ENCODE data around the gene ITGAL. TPM values are rescaled to one million over a fixed set of nuclear protein-coding genes. Genes with fewer than 3 reads are reported as not detected.

The ITGAL gene
- total RNA-seq, 1 experiment from 2014 or later = 0.50 TPM

DNA sequence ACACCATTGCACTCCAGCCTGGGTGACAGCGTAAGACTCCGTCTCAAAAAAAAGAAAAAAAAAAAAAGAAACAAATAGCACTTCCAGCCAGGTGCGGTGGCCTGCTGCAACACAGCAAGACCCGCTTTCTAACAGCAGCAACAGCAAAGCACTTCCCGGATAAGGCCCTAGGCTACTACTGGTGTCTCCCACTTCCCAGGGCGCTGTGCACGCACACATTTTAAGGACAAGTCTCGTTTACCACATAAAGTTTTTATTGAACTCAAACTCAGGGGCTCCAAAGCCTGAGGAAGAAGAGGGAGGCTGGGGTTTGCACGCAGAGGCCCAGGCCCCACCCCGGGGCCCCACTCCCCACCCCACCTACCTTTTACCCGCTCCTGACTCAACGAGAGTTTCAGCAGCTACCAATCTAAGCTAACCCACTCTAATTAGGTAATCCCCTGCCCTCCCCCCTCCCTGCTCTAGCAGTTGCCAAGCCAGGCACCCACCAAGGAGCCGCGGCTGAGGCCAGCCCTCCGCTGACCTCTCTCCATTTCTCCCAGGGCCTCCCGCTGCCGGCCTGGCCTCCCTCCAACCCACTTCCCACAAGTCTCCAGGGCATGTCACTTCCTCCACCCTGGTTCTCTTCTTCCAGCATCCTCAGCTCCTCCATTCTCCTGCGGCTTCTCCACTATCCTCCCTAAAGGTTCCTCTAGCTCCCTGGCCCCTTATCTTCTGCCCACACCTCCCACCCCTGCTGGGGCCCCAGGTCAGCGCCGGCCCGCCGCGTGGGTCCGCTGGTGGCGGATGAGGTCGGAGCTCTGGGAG is 51.4 kb downstream of the ITGAL start:
- no peak for TF ChIP-seq EZH2 (IDR thresholded peaks at IDR 0.05; ENCODE audit: low read depth)
- intact Hi-C loops (cut with micrococcal nuclease; ENCODE audit: unreplicated experiment) = no loop called here
- Histone ChIP-seq H3K79me2 (ENCODE audit: low read depth) (peaks cover 7% of the 10 kb centered on the region; the same call in 1 of the 2 replicates), H3K9me2 (ENCODE audit: insufficient read depth) (no peaks in the 10 kb centered on the region), H3F3A (ENCODE audit: insufficient read depth, low read depth) (peaks cover 27% of the 10 kb centered on the region), H3K36me3 (ENCODE audit: low read depth) (no peaks in the 10 kb centered on the region), H3K27me3 (ENCODE audit: insufficient read depth, low read depth) (no peaks in the 10 kb centered on the region), H3K4me1 (replicated peaks; ENCODE audit: insufficient read depth) (peaks cover 17% of the 10 kb centered on the region), H3K27ac (no peak overlapping the region), H4K20me1 (ENCODE audit: insufficient read depth) (no peaks in the 10 kb centered on the region), H3K4me3 (no peak overlapping the region), H3K9me3 (ENCODE audit: insufficient read depth, low read depth) (no peaks in the 10 kb centered on the region), H2AFZ (no peak overlapping the region), H3K4me2 (no peak overlapping the region)
- DNase-seq = no peak
- BruUV-seq (replicated peaks) = no TSS peak
- ChIA-PET POLR2A (ENCODE audit: unreplicated experiment) (interaction anchor here (0.6 kb wide), 2 partner anchors 11 to 1056 kb away, joined by 12 to 14 read pairs; no protein-coding TSS in a partner anchor), CTCF (no interaction called here)

DNA sequence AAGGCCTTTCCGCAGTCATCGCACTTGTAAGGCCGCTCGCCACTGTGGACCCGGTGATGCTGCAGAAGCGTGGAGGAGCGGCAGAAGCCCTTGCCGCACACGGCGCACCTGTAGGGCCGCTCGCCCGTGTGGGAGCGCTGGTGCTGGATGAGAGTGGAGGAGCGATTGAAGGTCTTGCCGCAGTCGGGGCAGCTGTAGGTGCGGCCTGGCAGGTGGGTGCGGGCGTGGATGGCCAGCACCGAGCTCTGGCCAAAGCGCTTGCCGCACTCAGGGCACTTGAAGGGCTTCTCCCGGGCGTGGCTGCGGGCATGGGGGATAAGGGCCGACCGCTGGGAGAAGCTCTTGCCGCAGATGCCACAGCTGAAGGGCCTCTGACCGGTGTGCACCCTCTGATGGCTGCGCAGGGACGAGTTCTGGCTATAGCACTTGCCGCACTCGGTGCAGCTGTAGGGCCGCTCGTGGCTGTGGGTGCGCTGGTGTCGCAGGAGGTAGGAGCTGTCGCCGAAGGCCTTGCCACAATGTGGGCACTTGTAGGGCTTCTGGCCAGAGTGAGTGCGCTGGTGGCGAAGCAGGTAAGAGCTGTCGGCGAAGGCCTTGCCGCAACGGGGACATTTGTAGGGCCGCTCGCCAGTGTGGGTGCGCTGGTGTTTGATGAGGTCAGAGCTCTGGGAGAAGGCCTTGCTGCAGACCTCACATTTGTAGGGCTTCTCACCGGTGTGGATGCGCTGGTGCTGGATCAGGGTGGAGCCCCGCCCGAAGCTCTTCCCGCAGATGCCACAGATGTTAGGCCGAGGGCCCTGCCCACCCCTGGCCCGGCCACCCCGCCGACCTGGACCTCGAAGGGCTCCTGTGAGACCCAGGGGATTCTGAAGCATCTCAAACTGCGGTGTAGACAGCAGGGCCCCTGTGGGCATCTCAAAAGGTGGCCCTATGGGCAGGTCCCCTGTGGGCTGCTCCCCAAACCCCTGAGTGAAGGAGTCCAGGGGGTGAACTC is 52.3 kb downstream of the ITGAL start:
- H3K4me2 ChIP-seq = no peak overlapping the region
- intact Hi-C loops (cut with micrococcal nuclease; ENCODE audit: unreplicated experiment) = loop anchor here (5.0 kb wide), 1 partner anchor 148 kb away; no protein-coding TSS in a partner anchor
- no peak overlapping the region for H3K27ac ChIP-seq
- DNase-seq = no peak
- ChIA-PET POLR2A (ENCODE audit: unreplicated experiment) (interaction anchor here (0.6 kb wide), 3 partner anchors 11 to 1057 kb away, joined by 4 to 14 read pairs (median 12); no protein-coding TSS in a partner anchor), CTCF (interaction anchor here (0.6 kb wide), 1 partner anchor 33 kb away, joined by 3 read pairs; the partner anchor contains the start of gene ZNF764)
- H4K20me1 ChIP-seq (ENCODE audit: insufficient read depth) = no peaks in the 10 kb centered on the region
- peaks cover 36% of the 10 kb centered on the region for H3F3A ChIP-seq (ENCODE audit: insufficient read depth, low read depth)
- TF ChIP-seq, protein P1, sequence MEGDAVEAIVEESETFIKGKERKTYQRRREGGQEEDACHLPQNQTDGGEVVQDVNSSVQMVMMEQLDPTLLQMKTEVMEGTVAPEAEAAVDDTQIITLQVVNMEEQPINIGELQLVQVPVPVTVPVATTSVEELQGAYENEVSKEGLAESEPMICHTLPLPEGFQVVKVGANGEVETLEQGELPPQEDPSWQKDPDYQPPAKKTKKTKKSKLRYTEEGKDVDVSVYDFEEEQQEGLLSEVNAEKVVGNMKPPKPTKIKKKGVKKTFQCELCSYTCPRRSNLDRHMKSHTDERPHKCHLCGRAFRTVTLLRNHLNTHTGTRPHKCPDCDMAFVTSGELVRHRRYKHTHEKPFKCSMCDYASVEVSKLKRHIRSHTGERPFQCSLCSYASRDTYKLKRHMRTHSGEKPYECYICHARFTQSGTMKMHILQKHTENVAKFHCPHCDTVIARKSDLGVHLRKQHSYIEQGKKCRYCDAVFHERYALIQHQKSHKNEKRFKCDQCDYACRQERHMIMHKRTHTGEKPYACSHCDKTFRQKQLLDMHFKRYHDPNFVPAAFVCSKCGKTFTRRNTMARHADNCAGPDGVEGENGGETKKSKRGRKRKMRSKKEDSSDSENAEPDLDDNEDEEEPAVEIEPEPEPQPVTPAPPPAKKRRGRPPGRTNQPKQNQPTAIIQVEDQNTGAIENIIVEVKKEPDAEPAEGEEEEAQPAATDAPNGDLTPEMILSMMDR (conservative IDR thresholded peaks at IDR 0.05) = no peak
- TF ChIP-seq EZH2 (IDR thresholded peaks at IDR 0.05; ENCODE audit: low read depth) = no peak
- peaks cover 23% of the 10 kb centered on the region for H3K4me1 ChIP-seq (replicated peaks; ENCODE audit: insufficient read depth)
- no peaks in the 10 kb centered on the region for H3K9me2 ChIP-seq (ENCODE audit: insufficient read depth)
- H3K4me3 ChIP-seq = no peak overlapping the region
- BruUV-seq (replicated peaks) = no TSS peak
- no peaks in the 10 kb centered on the region for H3K27me3 ChIP-seq (ENCODE audit: insufficient read depth, low read depth)
- peaks cover 12% of the 10 kb centered on the region; the same call in 1 of the 2 replicates for H3K79me2 ChIP-seq (ENCODE audit: low read depth)
- no peak overlapping the region for H2AFZ ChIP-seq
- H3K9me3 ChIP-seq (ENCODE audit: insufficient read depth, low read depth) = no peaks in the 10 kb centered on the region
- H3K36me3 ChIP-seq (ENCODE audit: low read depth) = no peaks in the 10 kb centered on the region

DNA sequence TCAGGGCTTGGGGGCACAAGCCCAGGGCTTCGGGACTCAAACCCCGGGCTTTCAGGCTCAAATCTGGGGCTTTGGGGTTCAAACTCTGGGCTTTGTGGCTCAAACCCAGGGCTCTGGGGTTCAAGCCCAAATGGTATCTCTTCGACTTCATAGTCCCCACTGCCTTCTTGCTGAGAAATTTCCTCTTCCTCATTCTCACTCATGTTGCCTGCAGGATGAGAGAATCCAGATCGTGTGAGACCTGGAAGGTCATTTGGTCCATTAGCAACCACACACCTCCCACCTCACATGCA is 53.2 kb downstream of the ITGAL start:
- Histone ChIP-seq H3K4me3 (peak overlapping the region; percentile 97), H3K79me2 (ENCODE audit: low read depth) (peaks cover 12% of the 10 kb centered on the region; the same call in 1 of the 2 replicates), H3K27me3 (ENCODE audit: insufficient read depth, low read depth) (no peaks in the 10 kb centered on the region), H3K4me2 (peak overlapping the region; percentile 80), H2AFZ (peak overlapping the region; percentile 78; the same call in 1 of the 2 replicates), H3K4me1 (replicated peaks; ENCODE audit: insufficient read depth) (peaks cover 32% of the 10 kb centered on the region), H3K9me3 (ENCODE audit: insufficient read depth, low read depth) (no peaks in the 10 kb centered on the region), H3F3A (ENCODE audit: insufficient read depth, low read depth) (peaks cover 41% of the 10 kb centered on the region), H4K20me1 (ENCODE audit: insufficient read depth) (no peaks in the 10 kb centered on the region), H3K9me2 (ENCODE audit: insufficient read depth) (no peaks in the 10 kb centered on the region), H3K27ac (peak overlapping the region; percentile 54), H3K36me3 (ENCODE audit: low read depth) (0 out of 2 replicates have a peak, but pooled peaks cover 3% of the 10 kb centered on the region)
- BruUV-seq (replicated peaks) = TSS peak; percentile 56
- TF ChIP-seq EZH2 (IDR thresholded peaks at IDR 0.05; ENCODE audit: low read depth) = no peak
- TF ChIP-seq, protein P1 (conservative IDR thresholded peaks at IDR 0.05) = no peak
- DNase-seq = no peak
- intact Hi-C loops (cut with micrococcal nuclease; ENCODE audit: unreplicated experiment) = loop anchor here (2.0 to 5.0 kb wide), 4 partner anchors 33 to 148 kb away; partner anchors contain the start of genes DCTPP1 and ZNF764
- ChIA-PET POLR2A (ENCODE audit: unreplicated experiment) (interaction anchor here (0.6 kb wide), 1 partner anchor 81 kb away, joined by 4 read pairs; no protein-coding TSS in a partner anchor), CTCF (no interaction called here)
